GM12801 (cell line): ENCODE data around the gene TLX3.

ENCODE experiments used
- CTCF ChIP-seq: IDR thresholded peaks from one replicate; pipeline ENCODE4 v1.5.1; 2011; ENCODE audit warnings: control low read depth; ENCODE audit not compliant: insufficient read length; ENCODE audit errors: extremely low read depth

Gene TLX3

DNA sequence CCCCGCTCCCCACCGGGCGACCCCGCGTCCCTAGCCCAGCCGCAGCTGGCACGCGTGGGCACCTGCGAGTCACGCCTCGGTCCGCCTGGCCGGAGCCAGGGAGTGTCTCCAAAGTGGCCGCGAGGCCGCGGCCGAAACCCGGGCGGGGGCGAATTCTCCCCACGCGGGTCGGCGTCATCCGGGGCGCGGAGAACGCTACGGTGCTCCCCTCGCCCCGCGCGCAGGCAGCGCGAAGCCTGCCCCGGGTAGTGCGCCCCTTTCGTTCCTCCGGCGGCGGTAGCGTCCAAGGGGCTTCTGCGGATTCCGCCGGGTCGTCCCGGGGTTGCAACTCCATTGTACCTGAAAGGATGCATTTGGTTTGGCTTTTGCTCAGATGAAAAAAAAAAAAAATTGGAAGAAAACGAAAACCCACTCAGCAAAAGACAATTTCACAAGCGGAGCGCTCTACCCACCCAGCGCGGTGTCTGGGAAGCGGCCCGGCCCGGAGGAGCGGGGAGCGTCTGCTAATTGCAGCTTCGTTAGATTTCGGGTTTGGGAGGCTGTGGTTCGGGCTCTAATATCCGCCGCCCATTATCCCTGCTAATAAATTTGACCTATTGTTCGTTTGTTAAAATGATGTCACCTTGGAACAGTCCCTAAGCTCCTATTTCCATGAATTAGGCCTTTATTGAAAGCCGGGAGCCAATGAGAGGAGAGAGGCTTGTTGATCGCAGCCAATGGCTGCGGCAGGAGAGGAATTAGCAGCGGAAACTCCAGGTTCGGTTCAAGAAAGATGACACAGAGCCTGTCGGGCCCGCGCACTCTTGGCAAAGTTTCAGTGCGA lies at the start of gene TLX3:
TSS of gene TLX3 (plus strand) at position 796 of the 823 bp plus-strand sequence. CDS start 118 bp downstream, outside the sequence.
- no peak for TF ChIP-seq CTCF

DNA sequence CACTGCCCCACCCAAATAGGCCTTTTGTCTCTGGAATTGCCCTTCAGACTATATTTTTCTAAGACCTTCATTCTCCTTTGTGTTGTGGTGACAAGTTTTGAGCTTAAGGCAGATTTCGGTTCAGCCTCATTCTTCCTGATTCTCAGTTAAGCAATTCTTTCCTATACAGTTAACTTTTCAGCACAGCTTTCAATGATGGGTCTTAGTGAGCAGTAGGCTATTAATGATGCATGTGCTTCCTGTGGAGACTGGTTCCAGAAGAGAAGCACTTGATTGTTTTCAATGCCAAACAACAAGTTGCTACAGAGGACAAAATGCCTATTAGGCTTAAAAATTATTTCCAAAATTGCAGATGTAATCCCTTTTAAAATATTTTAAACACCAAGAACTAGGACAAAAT lies 47.7 kb upstream of the TLX3 start:
- no peak for TF ChIP-seq CTCF

GRCh38 chr5:171261904-171262303 lies 47.1 kb upstream of the TLX3 start:
- TF ChIP-seq CTCF = no peak

DNA sequence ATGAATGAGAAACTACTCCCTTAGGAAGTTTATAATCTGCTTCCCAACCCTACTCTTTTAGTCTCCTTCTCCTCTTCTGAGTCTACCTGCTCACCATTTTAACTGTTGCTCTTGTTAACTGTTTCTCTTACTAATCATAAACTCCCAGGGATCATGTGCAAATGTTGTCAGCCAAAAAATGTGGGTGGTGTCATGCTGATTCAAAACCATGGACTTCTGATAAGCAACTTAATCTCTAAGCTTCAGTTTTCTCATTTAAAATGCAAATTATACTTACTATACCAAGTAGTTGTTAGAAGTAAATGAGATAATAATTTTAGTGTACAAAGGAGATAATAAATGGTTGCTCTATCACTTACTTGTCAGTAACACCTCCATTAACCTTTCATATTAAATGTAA lies 45.9 kb upstream of the TLX3 start:
- no peak for TF ChIP-seq CTCF

- no peak for TF ChIP-seq CTCF
These were observed 44.2 kb upstream of the TLX3 start for GRCh38 chr5:171264843-171265242.

- no peak for TF ChIP-seq CTCF
These were observed 40.1 kb upstream of the TLX3 start for GRCh38 chr5:171268700-171269620.

GRCh38 chr5:171269717-171270116 lies 39.3 kb upstream of the TLX3 start:
- TF ChIP-seq CTCF = no peak
